ENCODE data around the gene ARL11.
A peak's percentile ranks its signal among the peaks of the same experiment; 100 is the strongest.
"Not testable (repeated sequence)": the region's sequence is repeated elsewhere in the genome, so short reads cannot be mapped to it uniquely, and the experiment has no call there.

ARL11 gene

GRCh38 chr13:49604570-49604969, 23.7 kb upstream of the ARL11 start:
- no peak for DNase-seq
- no peak for TF ChIP-seq POLR2A (IDR thresholded peaks at IDR 0.05; ENCODE audit: low read length)
- TF ChIP-seq GATA1 (IDR thresholded peaks at IDR 0.05; ENCODE audit: low read depth, low read length) = no peak

GRCh38 chr13:49606747-49607648, 21.3 kb upstream of the ARL11 start:
- TF ChIP-seq POLR2A (IDR thresholded peaks at IDR 0.05; ENCODE audit: low read length) = no peak
- TF ChIP-seq GATA1 (IDR thresholded peaks at IDR 0.05; ENCODE audit: low read depth, low read length) = no peak
- DNase-seq = peak; percentile 85 to 89

- DNase-seq = no peak
- no peak for TF ChIP-seq POLR2A (IDR thresholded peaks at IDR 0.05; ENCODE audit: low read length)
- no peak for TF ChIP-seq GATA1 (IDR thresholded peaks at IDR 0.05; ENCODE audit: low read depth, low read length)
Measured at GRCh38 chr13:49607761-49608160, 20.5 kb upstream of the ARL11 start.

- TF ChIP-seq POLR2A (IDR thresholded peaks at IDR 0.05; ENCODE audit: low read length) (no peak), GATA1 (IDR thresholded peaks at IDR 0.05; ENCODE audit: low read depth, low read length) (no peak)
- no peak for DNase-seq
Measured at GRCh38 chr13:49608651-49609331, 19.5 kb upstream of the ARL11 start.

GRCh38 chr13:49610176-49610575, 18.1 kb upstream of the ARL11 start:
- DNase-seq = no peak
- TF ChIP-seq GATA1 (IDR thresholded peaks at IDR 0.05; ENCODE audit: low read depth, low read length) = no peak
- TF ChIP-seq POLR2A (IDR thresholded peaks at IDR 0.05; ENCODE audit: low read length) = no peak

GRCh38 chr13:49612042-49612441, 16.3 kb upstream of the ARL11 start:
- not testable (repeated sequence) for DNase-seq

- TF ChIP-seq GATA1 (IDR thresholded peaks at IDR 0.05; ENCODE audit: low read depth, low read length) (no peak), POLR2A (IDR thresholded peaks at IDR 0.05; ENCODE audit: low read length) (no peak)
- DNase-seq = no peak
Measured at GRCh38 chr13:49615836-49616675, 12.3 kb upstream of the ARL11 start.

GRCh38 chr13:49616676-49617065, 11.6 kb upstream of the ARL11 start:
- no peak for DNase-seq
- no peak for TF ChIP-seq GATA1 (IDR thresholded peaks at IDR 0.05; ENCODE audit: low read depth, low read length)
- no peak for TF ChIP-seq POLR2A (IDR thresholded peaks at IDR 0.05; ENCODE audit: low read length)

- no peak for DNase-seq
- TF ChIP-seq POLR2A (IDR thresholded peaks at IDR 0.05; ENCODE audit: low read length) (no peak), GATA1 (IDR thresholded peaks at IDR 0.05; ENCODE audit: low read depth, low read length) (no peak)
Measured at GRCh38 chr13:49620170-49620621, 8.1 kb upstream of the ARL11 start.

GRCh38 chr13:49622174-49622946, 5.9 kb upstream of the ARL11 start:
- TF ChIP-seq GATA1 (IDR thresholded peaks at IDR 0.05; ENCODE audit: low read depth, low read length) (no peak), POLR2A (IDR thresholded peaks at IDR 0.05; ENCODE audit: low read length) (no peak)
- no peak for DNase-seq

GRCh38 chr13:49624229-49624628, 4.1 kb upstream of the ARL11 start:
- DNase-seq = no peak
- TF ChIP-seq GATA1 (IDR thresholded peaks at IDR 0.05; ENCODE audit: low read depth, low read length) (no peak), POLR2A (IDR thresholded peaks at IDR 0.05; ENCODE audit: low read length) (no peak)

GRCh38 chr13:49625392-49626079, 2.8 kb upstream of the ARL11 start:
- no peak for DNase-seq
- no peak for TF ChIP-seq GATA1 (IDR thresholded peaks at IDR 0.05; ENCODE audit: low read depth, low read length)
- no peak for TF ChIP-seq POLR2A (IDR thresholded peaks at IDR 0.05; ENCODE audit: low read length)

Data from erythroblast (primary cell).